ENCODE measurements around the gene UCN. TPM values are rescaled to one million over a fixed set of nuclear protein-coding genes. Genes with fewer than 3 reads are reported as not detected.

Gene UCN
- total RNA-seq, 3 donors from 2014 or later (not counting 1 experiment from before 2014, with no cell fraction given): 1.6 to 3.6 (median 2.4) TPM

GRCh38 chr2:27315122-27315521 lies 6.9 kb upstream of the UCN start:
- Mint-ChIP-seq H3K36me3 (no peaks in the 10 kb centered on the region), H3K9me3 (no peaks in the 10 kb centered on the region), H3K27me3 (ENCODE audit: low read depth in 2 of 2) (no peaks in the 10 kb centered on the region), H3K4me1 (peaks cover 0 to 5% of the 10 kb centered on the region in 2 donors), H3K4me3 (no peak overlapping the region), H3K27ac (no peak overlapping the region)
- no peaks in the 10 kb centered on the region for H3K9me3 ChIP-seq (ENCODE audit: control insufficient read depth, insufficient read depth, low read length)
- DNase-seq (no peak), ATAC-seq (no peak)
- TF ChIP-seq CTCF (IDR thresholded peaks at IDR 0.05): no peak
- peaks cover 4% of the 10 kb centered on the region for H3K36me3 ChIP-seq (ENCODE audit: control insufficient read depth, insufficient read depth, low read length)
- 95% methylated on average over 8 of the region's 8 CpGs for WGBS (ENCODE audit: insufficient coverage)
- no peaks in the 10 kb centered on the region for H3K4me1 ChIP-seq (ENCODE audit: control insufficient read depth, insufficient read depth, low read length)
- no peak overlapping the region for H3K27ac ChIP-seq (ENCODE audit: low read length)
- intact Hi-C loops (cut with micrococcal nuclease): no loop called here
- H3K4me3 ChIP-seq (ENCODE audit: low read length): no peak overlapping the region
- no peaks in the 10 kb centered on the region for H3K27me3 ChIP-seq (ENCODE audit: control insufficient read depth, insufficient read depth, low read length)

- Histone ChIP-seq H3K27me3 (ENCODE audit: control insufficient read depth, insufficient read depth, low read length) (no peaks in the 10 kb centered on the region), H3K36me3 (ENCODE audit: control insufficient read depth, insufficient read depth, low read length) (peaks cover 4% of the 10 kb centered on the region), H3K27ac (ENCODE audit: low read length) (no peak overlapping the region), H3K9me3 (ENCODE audit: control insufficient read depth, insufficient read depth, low read length) (no peaks in the 10 kb centered on the region), H3K4me3 (ENCODE audit: low read length) (no peak overlapping the region), H3K4me1 (ENCODE audit: control insufficient read depth, insufficient read depth, low read length) (no peaks in the 10 kb centered on the region)
- DNase-seq: no peak
- Mint-ChIP-seq H3K4me3 (no peak overlapping the region), H3K27ac (no peak overlapping the region), H3K27me3 (ENCODE audit: low read depth in 2 of 2) (no peaks in the 10 kb centered on the region), H3K9me3 (no peaks in the 10 kb centered on the region), H3K36me3 (no peaks in the 10 kb centered on the region), H3K4me1 (peaks cover 0 to 5% of the 10 kb centered on the region in 2 donors)
- WGBS (ENCODE audit: insufficient coverage): 98% methylated on average over 9 of the region's 9 CpGs
- no peak for TF ChIP-seq CTCF (IDR thresholded peaks at IDR 0.05)
- no peak for ATAC-seq
- intact Hi-C loops (cut with micrococcal nuclease): no loop called here
These were observed 6.5 kb upstream of the UCN start for GRCh38 chr2:27314709-27315108.

GRCh38 chr2:27313882-27314645 lies 5.8 kb upstream of the UCN start:
- TF ChIP-seq CTCF (IDR thresholded peaks at IDR 0.05): no peak
- Histone ChIP-seq H3K4me1 (ENCODE audit: control insufficient read depth, insufficient read depth, low read length) (no peaks in the 10 kb centered on the region), H3K27ac (ENCODE audit: low read length) (no peak overlapping the region), H3K4me3 (ENCODE audit: low read length) (no peak overlapping the region), H3K27me3 (ENCODE audit: control insufficient read depth, insufficient read depth, low read length) (no peaks in the 10 kb centered on the region), H3K36me3 (ENCODE audit: control insufficient read depth, insufficient read depth, low read length) (peaks cover 4% of the 10 kb centered on the region), H3K9me3 (ENCODE audit: control insufficient read depth, insufficient read depth, low read length) (no peaks in the 10 kb centered on the region)
- H3K27me3 Mint-ChIP-seq (ENCODE audit: low read depth in 2 of 2): no peaks in the 10 kb centered on the region
- ATAC-seq (no peak), DNase-seq (no peak)
- no peak overlapping the region for H3K27ac Mint-ChIP-seq
- intact Hi-C loops (cut with micrococcal nuclease): no loop called here
- no peaks in the 10 kb centered on the region for H3K36me3 Mint-ChIP-seq
- no peaks in the 10 kb centered on the region for H3K9me3 Mint-ChIP-seq
- H3K4me1 Mint-ChIP-seq: peaks cover 0 to 5% of the 10 kb centered on the region in 2 donors
- no peak overlapping the region for H3K4me3 Mint-ChIP-seq
- WGBS (ENCODE audit: insufficient coverage): 92% methylated on average over 7 of the region's 8 CpGs

- H3K27ac Mint-ChIP-seq: no peak overlapping the region
- intact Hi-C loops (cut with micrococcal nuclease): no loop called here
- DNase-seq (no peak), ATAC-seq (no peak)
- no peaks in the 10 kb centered on the region for H3K36me3 Mint-ChIP-seq
- WGBS (ENCODE audit: insufficient coverage): 100% methylated on average over 3 of the region's 3 CpGs
- no peaks in the 10 kb centered on the region for H3K9me3 Mint-ChIP-seq
- Histone ChIP-seq H3K4me3 (ENCODE audit: low read length) (no peak overlapping the region), H3K9me3 (ENCODE audit: control insufficient read depth, insufficient read depth, low read length) (no peaks in the 10 kb centered on the region), H3K36me3 (ENCODE audit: control insufficient read depth, insufficient read depth, low read length) (peaks cover 4% of the 10 kb centered on the region), H3K27me3 (ENCODE audit: control insufficient read depth, insufficient read depth, low read length) (peaks cover 2% of the 10 kb centered on the region), H3K27ac (ENCODE audit: low read length) (no peak overlapping the region), H3K4me1 (ENCODE audit: control insufficient read depth, insufficient read depth, low read length) (peaks cover 3% of the 10 kb centered on the region)
- no peaks in the 10 kb centered on the region for H3K27me3 Mint-ChIP-seq (ENCODE audit: low read depth in 2 of 2)
- H3K4me1 Mint-ChIP-seq: peaks cover 0 to 6% of the 10 kb centered on the region in 2 donors
- TF ChIP-seq CTCF (IDR thresholded peaks at IDR 0.05): no peak
- no peak overlapping the region for H3K4me3 Mint-ChIP-seq
These were observed 3.9 kb upstream of the UCN start for GRCh38 chr2:27312152-27312551.

Data from natural killer cell (primary cell).